Endodermal cell (in vitro differentiated cells): ENCODE results near the gene RALGAPA1. TPM values are rescaled to one million over a fixed set of nuclear protein-coding genes. Genes with fewer than 3 reads are reported as not detected.
"Not testable (repeated sequence)": the region's sequence is repeated elsewhere in the genome, so short reads cannot be mapped to it uniquely, and the experiment has no call there.

ENCODE experiments used
- DNase-seq: peaks from one replicate; pipeline ENCODE4 v3.0.0-alpha.2; 2017
- H3K27ac ChIP-seq: 2 replicates; pipeline ENCODE4 v1.5.1; 2013; ENCODE audit warnings: mild to moderate bottlenecking, low read depth, low read length, moderate library complexity
- H3K27me3 ChIP-seq: 2 replicates; pipeline ENCODE4 v1.6.1; 2013; ENCODE audit warnings: mild to moderate bottlenecking, low read length, moderate library complexity; ENCODE audit not compliant: insufficient read depth, control insufficient read depth, poor library complexity, severe bottlenecking
- H3K36me3 ChIP-seq: 2 replicates; pipeline ENCODE4 v1.7.0; 2013; ENCODE audit warnings: mild to moderate bottlenecking, low read length, moderate library complexity; ENCODE audit not compliant: control insufficient read depth, insufficient read depth
- H3K4me1 ChIP-seq: one replicate; pipeline ENCODE4 v1.7.0; 2013; ENCODE audit warnings: low read length; ENCODE audit not compliant: control insufficient read depth, insufficient read depth
- H3K4me3 ChIP-seq: 2 replicates; pipeline ENCODE4 v1.5.1; 2013; ENCODE audit warnings: mild to moderate bottlenecking, low read length, moderate library complexity
- H3K9ac ChIP-seq: 2 replicates; pipeline ENCODE4 v1.6.1; 2013; ENCODE audit warnings: mild to moderate bottlenecking, low read length, moderate library complexity; ENCODE audit not compliant: poor library complexity, severe bottlenecking; ENCODE audit errors: extremely low read depth
- H3K9me3 ChIP-seq: 2 replicates; pipeline ENCODE4 v1.6.1; 2013; ENCODE audit warnings: mild to moderate bottlenecking, low read length, moderate library complexity; ENCODE audit not compliant: control insufficient read depth
- H3K27ac Mint-ChIP-seq: 2 replicates; pipeline ENCODE4 v1.8.0; 2020; ENCODE audit warnings: mixed read lengths
- H3K27me3 Mint-ChIP-seq: 2 replicates; pipeline ENCODE4 v1.8.0; 2021; ENCODE audit warnings: mild to moderate bottlenecking, mixed read lengths; ENCODE audit not compliant: insufficient read depth
- H3K36me3 Mint-ChIP-seq: 2 replicates; pipeline ENCODE4 v1.8.0; 2020; ENCODE audit warnings: low read depth, mixed read lengths
- H3K4me1 Mint-ChIP-seq: 2 replicates; pipeline ENCODE4 v1.8.0; 2020; ENCODE audit warnings: mixed read lengths
- H3K4me3 Mint-ChIP-seq: 2 replicates; pipeline ENCODE4 v1.8.0; 2020; ENCODE audit warnings: mild to moderate bottlenecking, moderate library complexity, mixed read lengths
- H3K9me3 Mint-ChIP-seq: 2 replicates; pipeline ENCODE4 v1.8.0; 2020; ENCODE audit warnings: mild to moderate bottlenecking, mixed read lengths
- WGBS, 2 experiments: methylation state at CpG; one replicate each; pipeline versions ENCODE4 v1.1.5 to v1.1.7; 2013; ENCODE audit warnings: missing lambda C conversion rate in 2 of 2, mixed read lengths in 1 of 2; ENCODE audit not compliant: insufficient coverage in 1 of 2, insufficient read length in 1 of 2; 5-methylcytosine and 5-hydroxymethylcytosine counted together
- total RNA-seq, 2 donors: library from RNA; stranded (reverse); fragmentation: NEBNext Ultra II Directional in 1 of 2; extraction: Animal tissue kit (Norgen Biotek cat#: 25700) in 1 of 2; gene quantifications; 2 replicates in 1 of 2; 3 replicates in 1 of 2; pipeline ENCODE4 v1.2.1, GENCODE V29; 2021
- TF ChIP-seq, protein P1 (sequence below): fragments of 200-600 bp; sonication (generic); conservative IDR thresholded peaks from 2 replicates; pipeline ENCODE4 v1.5.0; 2021; ENCODE audit warnings: antibody characterized with exemption, mild to moderate bottlenecking

The RALGAPA1 gene
- total RNA-seq, 2 donors from 2014 or later: 31.2 to 36.3 TPM

DNA sequence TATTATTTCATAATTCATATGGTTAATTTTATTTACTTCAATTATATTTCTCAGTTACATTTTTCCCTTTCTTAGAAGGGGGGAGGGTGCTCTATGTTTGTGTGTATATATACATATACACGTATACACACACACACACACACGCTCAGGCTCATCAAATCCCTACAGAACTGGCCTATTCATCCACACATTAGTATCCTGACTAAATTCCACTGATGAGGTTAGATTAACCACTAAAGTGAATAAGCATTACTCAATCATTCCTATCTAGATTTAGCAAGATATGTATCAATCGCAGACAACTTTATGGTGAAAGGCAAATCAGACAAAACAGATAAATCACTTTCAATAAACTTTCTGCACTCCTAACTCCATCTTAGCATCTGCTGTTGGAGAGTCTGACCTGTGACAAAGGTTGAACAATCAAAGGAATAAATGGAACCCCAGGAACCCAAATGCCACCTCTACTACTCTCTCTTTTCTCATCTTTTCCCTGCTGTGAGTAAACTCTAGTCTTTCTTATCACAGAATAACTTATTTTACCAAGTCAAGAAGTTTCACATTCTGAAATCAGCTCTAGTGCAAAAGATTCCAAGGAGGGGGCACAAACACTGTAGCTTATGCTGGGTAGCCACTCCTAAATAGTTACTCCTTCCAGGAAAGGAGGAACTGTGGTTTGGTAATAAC is 67.6 kb downstream of the RALGAPA1 start:
- Mint-ChIP-seq H3K4me3 (no peak overlapping the region), H3K9me3 (no peaks in the 10 kb centered on the region), H3K4me1 (peaks cover 4% of the 10 kb centered on the region), H3K27me3 (no peaks in the 10 kb centered on the region), H3K27ac (no peak overlapping the region), H3K36me3 (peaks cover 12% of the 10 kb centered on the region)
- Histone ChIP-seq H3K4me1 (no peaks in the 10 kb centered on the region), H3K9me3 (no peaks in the 10 kb centered on the region), H3K4me3 (no peak overlapping the region), H3K27me3 (no peaks in the 10 kb centered on the region), H3K27ac (no peak overlapping the region), H3K9ac (no peak overlapping the region), H3K36me3 (peaks cover 10% of the 10 kb centered on the region)
- TF ChIP-seq, protein P1, sequence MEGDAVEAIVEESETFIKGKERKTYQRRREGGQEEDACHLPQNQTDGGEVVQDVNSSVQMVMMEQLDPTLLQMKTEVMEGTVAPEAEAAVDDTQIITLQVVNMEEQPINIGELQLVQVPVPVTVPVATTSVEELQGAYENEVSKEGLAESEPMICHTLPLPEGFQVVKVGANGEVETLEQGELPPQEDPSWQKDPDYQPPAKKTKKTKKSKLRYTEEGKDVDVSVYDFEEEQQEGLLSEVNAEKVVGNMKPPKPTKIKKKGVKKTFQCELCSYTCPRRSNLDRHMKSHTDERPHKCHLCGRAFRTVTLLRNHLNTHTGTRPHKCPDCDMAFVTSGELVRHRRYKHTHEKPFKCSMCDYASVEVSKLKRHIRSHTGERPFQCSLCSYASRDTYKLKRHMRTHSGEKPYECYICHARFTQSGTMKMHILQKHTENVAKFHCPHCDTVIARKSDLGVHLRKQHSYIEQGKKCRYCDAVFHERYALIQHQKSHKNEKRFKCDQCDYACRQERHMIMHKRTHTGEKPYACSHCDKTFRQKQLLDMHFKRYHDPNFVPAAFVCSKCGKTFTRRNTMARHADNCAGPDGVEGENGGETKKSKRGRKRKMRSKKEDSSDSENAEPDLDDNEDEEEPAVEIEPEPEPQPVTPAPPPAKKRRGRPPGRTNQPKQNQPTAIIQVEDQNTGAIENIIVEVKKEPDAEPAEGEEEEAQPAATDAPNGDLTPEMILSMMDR: no peak
- DNase-seq: no peak
- WGBS, 2 experiments: 95 to 100% methylated on average over 1 to 3 of the region's 3 CpGs

DNA sequence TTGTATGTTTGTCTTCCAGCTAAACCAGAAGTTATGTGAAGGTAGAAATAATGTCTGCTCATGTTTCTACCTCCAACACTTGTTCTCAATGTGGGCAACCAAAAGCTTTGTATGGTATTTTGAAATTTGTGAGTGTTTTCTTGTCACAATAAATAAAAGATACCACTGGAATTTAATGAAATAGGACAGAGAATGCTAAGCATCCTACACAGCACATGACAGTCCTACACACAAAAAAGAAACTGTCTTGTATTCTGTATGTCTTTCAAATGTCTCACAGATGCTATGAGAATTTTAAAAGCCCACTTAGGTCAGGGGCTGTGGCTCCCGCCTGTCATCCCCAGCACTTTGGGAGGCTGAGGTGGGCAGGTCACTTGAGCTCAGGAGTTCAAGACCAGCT is 68.9 kb downstream of the RALGAPA1 start:
- peaks cover 15% of the 10 kb centered on the region for H3K36me3 ChIP-seq
- no peak overlapping the region for H3K9ac ChIP-seq
- H3K9me3 ChIP-seq: no peaks in the 10 kb centered on the region
- H3K27me3 ChIP-seq: no peaks in the 10 kb centered on the region
- DNase-seq: no peak
- TF ChIP-seq, protein P1: no peak
- WGBS, 2 experiments: 77 to 83% methylated on average over 1 of the region's 1 CpG
- no peak overlapping the region for H3K27ac ChIP-seq
- Mint-ChIP-seq H3K4me1 (peaks cover 4% of the 10 kb centered on the region), H3K27ac (no peak overlapping the region), H3K4me3 (no peak overlapping the region), H3K27me3 (no peaks in the 10 kb centered on the region), H3K36me3 (peaks cover 11% of the 10 kb centered on the region), H3K9me3 (peaks cover 3% of the 10 kb centered on the region)
- no peak overlapping the region for H3K4me3 ChIP-seq
- no peaks in the 10 kb centered on the region for H3K4me1 ChIP-seq

DNA sequence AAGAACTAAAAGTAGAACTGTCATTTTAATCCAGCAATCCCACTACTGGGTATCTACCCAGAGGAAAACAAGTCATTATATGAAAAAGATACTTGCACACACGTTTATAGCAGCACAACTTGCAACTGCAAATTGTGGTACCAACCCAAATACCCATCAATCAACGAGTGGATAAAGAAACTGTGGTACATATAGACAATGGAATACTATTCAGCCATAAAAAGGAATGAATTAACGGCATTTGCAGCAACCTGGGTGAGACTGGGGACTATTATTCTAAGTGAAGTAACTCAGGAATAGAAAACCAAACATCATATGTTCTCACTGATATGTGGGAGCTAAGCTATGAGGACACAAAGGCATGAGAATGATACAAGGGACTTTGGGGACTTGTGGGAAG is 73.9 kb downstream of the RALGAPA1 start:
- not testable (repeated sequence) for H3K27ac Mint-ChIP-seq, DNase-seq, H3K27ac ChIP-seq, H3K4me1 Mint-ChIP-seq, H3K27me3 ChIP-seq, H3K27me3 Mint-ChIP-seq, H3K4me1 ChIP-seq, H3K4me3 ChIP-seq, H3K4me3 Mint-ChIP-seq, H3K9me3 ChIP-seq, H3K9ac ChIP-seq
- peaks cover 17% of the 10 kb centered on the region for H3K36me3 ChIP-seq
- H3K9me3 Mint-ChIP-seq: peaks cover 17% of the 10 kb centered on the region
- WGBS, 2 experiments: 85% methylated on average over 3 of the region's 3 CpGs; no CpG with 5 or more reads in 1 of the 2 experiments
- peaks cover 32% of the 10 kb centered on the region for H3K36me3 Mint-ChIP-seq

DNA sequence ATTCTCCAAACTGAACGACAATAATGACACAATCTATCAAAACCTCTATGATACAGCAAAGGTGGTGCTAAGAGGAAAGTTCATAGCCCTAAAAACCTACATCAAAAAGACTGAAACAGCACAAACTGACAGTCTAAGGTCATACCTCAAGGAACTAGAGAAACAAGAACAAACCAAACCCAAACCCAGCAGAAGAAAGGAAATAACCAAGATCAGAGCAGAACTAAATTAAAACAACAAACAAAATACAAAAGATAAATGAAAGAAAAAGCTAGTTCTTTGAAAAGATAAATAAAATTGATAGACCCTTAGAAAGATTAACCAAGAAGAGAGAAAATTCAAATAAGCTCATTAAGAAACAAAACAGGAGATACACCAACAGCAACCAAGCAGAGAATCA is 75.6 kb downstream of the RALGAPA1 start:
- H3K27me3 Mint-ChIP-seq, H3K4me1 ChIP-seq, DNase-seq, H3K4me3 ChIP-seq, H3K27ac Mint-ChIP-seq, H3K27me3 ChIP-seq, H3K9ac ChIP-seq, H3K4me3 Mint-ChIP-seq, H3K9me3 ChIP-seq, H3K27ac ChIP-seq: not testable (repeated sequence)
- peaks cover 17% of the 10 kb centered on the region for H3K36me3 ChIP-seq
- WGBS, 2 experiments: 93% methylated on average over 1 of the region's 1 CpG; no CpG with 5 or more reads in 1 of the 2 experiments
- H3K36me3 Mint-ChIP-seq: peaks cover 32% of the 10 kb centered on the region
- H3K4me1 Mint-ChIP-seq: peaks cover 12% of the 10 kb centered on the region
- peaks cover 17% of the 10 kb centered on the region for H3K9me3 Mint-ChIP-seq
